GM10847 (cell line): ENCODE data around the gene CPEB3.
A peak's percentile ranks its signal among the peaks of the same experiment; 100 is the strongest.

ENCODE experiments used
- POLR2A ChIP-seq: IDR thresholded peaks from 2 replicates; pipeline ENCODE4 v1.6.1; 2011; ENCODE audit not compliant: insufficient read length; ENCODE audit errors: extremely low read depth

Gene CPEB3

DNA sequence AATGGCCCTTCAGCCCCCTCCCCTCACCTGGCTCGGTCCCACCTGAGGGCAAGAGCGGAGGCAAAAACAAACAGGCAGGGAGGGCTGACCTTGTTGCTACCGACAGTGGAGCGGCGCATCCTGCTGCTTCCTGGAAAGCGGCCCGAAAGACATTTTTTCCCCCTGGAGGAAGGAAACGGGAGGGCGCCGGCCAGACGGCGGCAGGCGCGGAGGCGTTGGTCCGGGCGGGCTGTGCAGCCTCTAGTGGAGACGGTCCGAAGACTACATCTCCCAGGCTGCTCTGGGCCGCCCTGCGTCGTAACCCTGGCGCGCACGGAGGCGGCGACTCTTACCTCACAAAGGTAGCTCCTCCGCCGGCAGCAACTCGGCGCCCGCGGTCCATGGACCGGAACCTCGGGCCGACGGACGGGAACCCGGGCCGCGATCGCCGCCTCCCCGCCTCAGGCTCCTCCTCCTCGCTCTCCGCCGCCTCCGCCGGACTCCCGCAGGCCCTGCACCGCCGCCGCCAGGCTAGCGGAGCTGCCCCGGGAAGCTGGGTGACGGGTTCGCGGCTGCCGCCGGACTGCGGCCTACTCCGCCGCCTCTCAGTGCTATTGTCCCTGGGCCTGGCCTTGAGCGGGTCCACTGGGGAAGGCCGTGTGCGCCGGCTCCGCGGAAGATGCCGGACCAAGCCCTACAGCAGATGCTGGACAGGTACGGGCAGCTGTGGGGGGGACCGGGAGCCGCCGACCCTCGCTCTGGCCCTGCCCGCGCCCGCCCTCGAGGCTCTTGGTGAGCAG lies at the start of gene CPEB3, which contains the start of gene MARCHF5:
CPEB3 (minus strand) TSS at position 242 of the 779 bp plus-strand sequence. CDS start 50,728 bp downstream, outside the sequence.
MARCHF5 (plus strand) TSS at position 331 of the 779 bp plus-strand sequence; CDS start at position 659, 328 bp downstream.
- TF ChIP-seq POLR2A = peak; percentile 42

DNA sequence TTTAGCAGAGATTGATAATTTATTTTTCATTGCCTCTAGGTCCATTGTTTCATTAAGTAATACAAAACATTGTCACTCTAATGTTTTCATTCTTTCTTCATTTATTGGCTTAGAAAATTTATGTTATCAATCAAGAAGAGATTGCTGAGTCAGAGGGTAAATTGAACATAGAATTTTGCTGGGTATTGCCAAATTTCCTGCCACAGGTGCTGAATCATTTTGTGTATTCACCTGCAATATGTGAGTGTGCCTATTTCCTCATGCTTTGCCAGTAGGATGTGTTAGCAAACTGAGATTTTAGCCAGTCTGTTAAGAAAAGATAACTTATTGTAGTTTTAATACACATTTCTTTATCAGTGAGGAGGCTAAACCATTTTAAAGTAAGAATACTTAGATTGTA lies 38.1 kb upstream of the CPEB3 start:
- TF ChIP-seq POLR2A = no peak

DNA sequence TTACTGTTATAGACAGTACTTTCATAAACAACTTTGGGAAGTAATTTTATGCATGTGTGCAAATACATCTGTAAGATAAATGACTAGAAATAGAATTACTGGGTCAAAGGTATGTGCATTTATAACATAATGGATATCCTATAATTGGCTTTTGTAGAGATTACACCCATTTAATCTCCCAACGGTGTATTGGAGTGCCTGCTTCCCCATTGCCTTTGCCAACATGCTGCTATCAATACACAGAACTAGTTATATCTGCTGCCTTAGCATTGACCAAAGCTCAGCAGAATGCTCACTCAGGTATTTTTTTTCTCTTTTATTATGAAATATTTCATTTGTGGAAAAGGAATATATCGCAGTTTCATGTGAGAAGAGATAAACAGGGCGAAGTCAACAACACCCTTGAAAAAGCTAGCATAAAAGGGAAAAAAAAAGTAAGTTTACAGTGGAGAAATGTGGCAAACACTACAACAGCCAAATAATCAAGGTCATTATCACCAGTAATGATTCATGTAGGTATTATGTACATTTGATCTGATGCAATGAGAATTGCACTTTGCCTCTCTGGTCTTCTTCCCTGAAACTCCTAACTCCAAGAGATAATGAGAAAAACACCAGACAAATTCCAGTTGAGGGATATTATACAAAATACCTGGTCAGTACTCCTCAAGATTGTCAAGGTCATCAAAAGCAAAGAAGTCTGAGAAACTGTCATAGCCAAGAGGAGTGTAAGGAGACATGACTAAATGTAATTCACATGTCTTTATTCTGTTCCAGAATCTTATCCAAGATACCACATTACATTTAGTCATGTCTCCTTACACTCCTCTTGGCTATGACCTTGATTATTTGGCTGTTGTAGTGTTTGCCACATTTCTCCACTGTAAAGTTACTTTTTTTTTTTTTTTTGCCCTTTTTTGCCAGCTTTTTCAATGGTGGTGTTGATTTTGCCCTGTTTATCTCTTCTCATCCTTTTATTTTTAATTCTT lies 36.9 kb upstream of the CPEB3 start:
- TF ChIP-seq POLR2A = no peak

DNA sequence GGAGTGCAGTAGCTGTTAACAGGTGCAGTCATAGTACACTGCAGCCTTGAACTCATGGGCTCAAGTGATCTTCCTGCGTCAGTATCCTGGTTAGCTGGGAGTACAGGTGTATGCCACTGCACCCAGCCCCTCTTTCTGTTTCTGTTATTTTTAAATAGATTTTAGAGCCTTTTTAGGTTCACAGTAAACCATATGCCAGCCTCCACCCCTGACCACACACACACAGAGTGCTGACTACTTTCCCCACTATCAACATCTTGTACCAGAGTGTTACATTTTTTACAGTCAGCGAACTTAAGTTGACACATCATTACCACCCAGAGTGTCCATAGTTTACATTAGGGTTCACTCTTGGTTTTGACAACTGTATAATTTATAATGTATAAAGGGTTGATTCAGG lies 32.2 kb upstream of the CPEB3 start:
- TF ChIP-seq POLR2A = no peak

- no peak for TF ChIP-seq POLR2A
These were observed 25.7 kb upstream of the CPEB3 start for GRCh38 chr10:92316610-92317009.

DNA sequence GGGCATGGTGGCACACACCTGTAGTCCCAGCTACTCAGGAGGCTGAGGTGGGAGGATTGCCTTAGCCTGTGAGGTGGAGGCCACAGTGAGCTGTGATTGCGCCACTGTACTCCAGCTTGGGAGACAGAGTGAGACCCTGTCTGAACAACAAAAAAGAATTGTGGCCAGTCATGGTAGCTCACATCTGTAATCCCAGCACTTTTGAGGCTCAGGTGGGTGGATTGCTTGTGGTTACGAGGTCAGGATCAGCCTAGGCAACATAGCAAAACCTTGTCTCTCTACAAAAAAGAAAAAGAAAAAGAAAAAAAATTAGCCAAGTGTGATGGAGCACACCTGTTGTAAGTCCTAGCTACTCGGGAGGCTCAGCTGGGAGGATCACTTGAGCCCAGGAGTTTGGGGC lies 22.9 kb upstream of the CPEB3 start:
- no peak for TF ChIP-seq POLR2A

DNA sequence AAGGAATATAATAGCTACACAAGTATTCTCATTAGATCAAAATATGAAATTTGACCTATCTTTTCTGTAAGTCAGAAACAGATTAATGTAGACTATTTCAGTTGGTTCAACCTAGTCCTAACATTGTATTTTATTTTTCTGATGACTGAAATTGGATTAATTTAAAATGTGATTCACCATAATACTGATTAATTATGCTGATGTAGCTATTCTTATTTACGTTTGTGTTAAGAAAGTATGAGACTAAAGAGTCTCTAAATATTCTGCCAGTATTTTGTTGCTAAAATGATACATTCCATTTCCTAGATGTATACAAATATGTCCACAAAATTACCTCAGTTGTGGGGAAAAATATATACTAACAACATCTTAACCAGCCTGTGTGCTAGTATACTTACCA lies 18.4 kb upstream of the CPEB3 start:
- no peak for TF ChIP-seq POLR2A

DNA sequence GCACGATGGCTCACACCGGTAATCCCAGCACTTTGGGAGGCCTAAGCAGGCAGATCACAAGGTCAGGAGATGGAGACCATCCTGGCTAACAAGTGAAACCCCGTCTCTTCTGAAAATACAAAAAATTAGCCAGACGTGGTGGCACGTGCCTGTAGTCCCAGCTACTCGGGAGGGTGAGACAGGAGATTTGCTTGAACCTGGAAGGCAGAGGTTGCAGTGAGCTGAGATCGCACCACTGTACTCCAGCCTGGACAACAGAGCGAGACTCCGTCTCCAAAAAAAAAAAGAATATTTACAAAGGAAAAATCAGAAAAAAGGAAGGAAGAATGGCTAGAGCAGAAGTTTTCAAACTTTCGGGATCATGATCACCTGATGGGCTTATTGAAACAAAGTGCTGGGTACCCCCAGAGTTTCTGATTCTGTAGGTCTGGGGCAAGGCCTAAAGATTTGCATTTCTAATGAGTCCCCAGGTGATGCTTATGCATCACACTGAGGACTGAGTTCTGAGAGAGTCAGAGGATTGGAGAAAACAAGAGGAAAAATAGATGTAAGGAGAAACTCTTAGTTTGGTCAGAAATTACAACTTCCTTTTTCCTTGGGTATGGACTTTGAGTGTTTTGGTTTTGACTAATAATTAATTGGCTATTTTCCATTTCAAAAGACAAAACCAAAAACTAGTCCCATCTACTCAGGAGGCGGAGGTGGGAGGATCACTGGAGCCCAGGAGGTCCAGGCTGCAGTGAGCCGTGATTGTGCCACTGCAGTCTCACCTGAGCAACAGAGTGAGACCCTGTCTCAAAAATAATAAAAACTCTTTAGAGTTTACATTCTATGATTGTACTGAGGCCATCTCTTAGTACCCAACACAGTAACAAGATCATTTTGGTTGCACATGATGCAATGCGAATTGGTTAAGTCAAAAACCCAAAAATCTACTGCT lies 14.5 kb upstream of the CPEB3 start:
- no peak for TF ChIP-seq POLR2A

GRCh38 chr10:92304061-92304460 lies 13.2 kb upstream of the CPEB3 start:
- no peak for TF ChIP-seq POLR2A

GRCh38 chr10:92303096-92303495 lies 12.2 kb upstream of the CPEB3 start:
- TF ChIP-seq POLR2A = no peak

- no peak for TF ChIP-seq POLR2A
These were observed 7.6 kb upstream of the CPEB3 start for GRCh38 chr10:92298487-92298886.

DNA sequence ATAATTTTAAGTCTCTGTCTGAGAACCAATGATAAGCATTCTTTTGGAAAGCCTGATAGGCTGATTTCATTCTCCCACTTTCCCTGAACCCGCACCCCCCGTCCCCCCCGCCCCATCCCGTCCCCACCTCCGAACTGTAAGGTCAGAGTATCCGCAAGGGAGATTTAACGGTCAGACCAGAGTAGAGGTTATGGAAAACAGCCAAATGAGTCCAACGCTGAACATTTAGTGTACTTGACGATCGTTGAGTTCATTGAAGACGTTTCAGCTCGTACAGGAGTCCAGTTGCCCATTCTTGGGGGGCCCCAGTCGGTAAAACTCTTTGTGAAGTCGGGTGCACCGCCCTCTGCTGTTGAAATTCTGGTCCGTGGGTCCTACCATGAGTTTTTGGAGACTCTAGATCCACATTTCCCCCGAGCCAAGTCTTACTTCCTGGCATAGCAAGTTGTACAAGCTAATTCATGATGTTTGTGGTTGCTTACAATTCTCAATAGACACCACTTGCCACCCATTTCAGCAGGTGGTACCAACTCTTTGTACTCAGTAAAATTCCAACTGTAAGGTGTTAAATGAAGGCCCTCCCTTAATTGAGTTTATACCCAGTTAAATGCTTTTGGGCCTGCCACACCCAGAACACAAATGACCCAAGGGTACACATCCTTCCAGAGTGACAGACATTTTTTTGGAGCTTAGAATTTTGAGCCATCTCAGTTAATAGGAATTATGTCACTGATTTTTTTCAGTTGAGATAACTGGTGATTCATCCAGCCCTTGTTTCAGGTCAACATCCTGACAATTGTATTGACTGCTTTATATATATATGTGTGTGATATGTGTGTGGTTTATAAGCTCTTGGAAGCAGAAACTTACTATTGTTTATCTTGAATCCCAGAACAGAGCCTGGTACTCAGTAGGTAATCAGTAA lies 1.3 kb upstream of the CPEB3 start:
- no peak for TF ChIP-seq POLR2A

GRCh38 chr10:92291616-92291865 lies 663 bp upstream of the CPEB3 start:
- TF ChIP-seq POLR2A = no peak

DNA sequence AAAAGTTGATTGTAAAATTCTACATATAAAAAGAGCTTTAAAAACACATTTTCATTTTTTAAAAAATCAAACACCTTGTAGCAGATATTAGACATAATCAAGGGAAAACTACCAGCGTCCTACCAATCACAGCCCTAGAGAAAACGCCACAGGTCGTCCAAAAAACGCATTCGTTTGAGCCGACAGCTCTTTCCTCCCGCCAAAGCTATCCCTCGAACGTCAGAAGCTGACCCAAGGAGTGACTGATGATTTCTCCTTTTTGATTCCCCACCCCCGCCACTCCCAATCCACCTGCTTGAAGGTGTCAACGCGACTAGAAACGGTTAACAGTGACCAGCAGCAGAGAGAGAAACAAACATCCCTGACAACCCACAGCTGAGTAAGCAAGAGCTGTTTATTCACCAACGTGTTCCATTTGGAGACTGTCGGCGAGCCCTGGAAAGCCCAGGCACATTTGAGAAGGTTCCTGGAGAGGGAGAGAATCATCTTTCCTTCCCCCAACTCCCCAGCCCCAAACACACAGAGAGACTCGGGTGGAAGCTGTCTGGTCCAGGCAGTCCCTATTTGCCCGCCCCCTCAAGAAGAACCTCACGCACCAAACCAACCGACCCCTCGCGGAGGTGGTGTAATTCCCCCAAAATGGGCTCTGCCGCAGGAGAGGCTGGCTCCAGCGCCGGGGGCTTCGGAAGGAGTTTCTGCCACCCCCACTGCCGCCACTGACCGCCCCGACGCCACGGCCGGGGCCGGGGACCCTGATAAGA lies 622 bp downstream of the CPEB3 start:
- TF ChIP-seq POLR2A = no peak
